Subcutaneous adipose tissue (tissue), 4 donors: ENCODE measurements around the gene LRP4. TPM values are rescaled to one million over a fixed set of nuclear protein-coding genes. Genes with fewer than 3 reads are reported as not detected.

ENCODE experiments used
- total RNA-seq, 4 donors: library from RNA; depleted of rRNA; stranded (reverse); fragments of >200 nt; gene quantifications; one replicate each; pipeline ENCODE4 v1.1.0, GENCODE V29; 2016
- TF ChIP-seq, protein P1 (sequence below): fragments of 450-650 bp; IDR thresholded peaks from one replicate; pipeline ENCODE4 v1.5.1; 2016; ENCODE audit warnings: low read depth, mild to moderate bottlenecking, control low read depth, antibody characterized with exemption, moderate library complexity

Gene LRP4
- total RNA-seq, 4 donors from 2014 or later, result 2.9 to 5.1 (median 3.8) TPM

DNA sequence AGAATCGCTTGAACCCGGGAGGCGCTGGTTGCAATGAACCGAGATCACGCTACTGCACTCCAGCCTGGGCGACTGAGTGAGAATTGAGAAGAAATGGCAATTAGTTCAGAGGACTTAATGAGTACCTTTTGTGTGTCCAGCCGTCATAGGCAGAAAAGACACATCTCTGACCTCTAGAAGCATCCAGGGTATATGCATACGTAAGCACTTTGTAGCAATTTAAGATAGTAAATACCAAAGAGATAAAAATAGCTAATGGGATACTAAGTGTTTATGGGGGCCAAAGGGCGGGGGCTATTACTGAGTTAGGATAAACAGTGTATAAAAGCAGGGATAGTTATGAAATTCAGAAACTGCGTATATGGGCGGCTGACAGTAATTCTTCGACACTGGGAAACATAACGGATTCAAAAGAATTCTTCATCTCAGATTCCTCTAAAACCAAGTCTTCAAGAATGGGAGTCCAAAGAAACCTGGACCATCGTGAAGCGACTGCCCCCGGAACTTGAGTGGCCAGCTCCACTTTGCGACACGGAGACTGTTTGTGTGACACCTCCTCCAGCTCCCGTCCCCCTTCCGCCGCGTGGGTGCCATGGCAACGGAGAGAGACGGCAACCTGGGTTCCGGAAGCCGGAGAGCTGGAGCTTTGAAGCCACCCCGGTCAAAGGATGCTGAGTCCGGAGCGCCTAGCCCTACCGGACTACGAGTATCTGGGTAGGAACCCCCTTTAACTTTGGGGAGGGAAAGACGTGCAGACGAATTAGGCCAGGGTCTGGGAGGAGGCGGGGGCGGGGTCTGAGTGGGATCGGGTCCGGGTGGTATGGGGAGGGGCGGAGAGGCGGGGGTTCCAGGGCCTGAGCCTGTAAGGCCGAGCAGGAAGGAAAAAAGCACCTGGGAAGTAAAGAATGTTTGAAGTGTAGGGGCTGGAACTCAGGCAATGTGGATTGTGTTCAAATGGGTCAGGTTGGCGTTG lies 18.1 kb upstream of the LRP4 start, which contains the start of gene CSTPP1:
CSTPP1 (plus strand) TSS at position 624 of the 973 bp plus-strand sequence; CDS start at position 669, 45 bp downstream.
- TF ChIP-seq, protein P1, sequence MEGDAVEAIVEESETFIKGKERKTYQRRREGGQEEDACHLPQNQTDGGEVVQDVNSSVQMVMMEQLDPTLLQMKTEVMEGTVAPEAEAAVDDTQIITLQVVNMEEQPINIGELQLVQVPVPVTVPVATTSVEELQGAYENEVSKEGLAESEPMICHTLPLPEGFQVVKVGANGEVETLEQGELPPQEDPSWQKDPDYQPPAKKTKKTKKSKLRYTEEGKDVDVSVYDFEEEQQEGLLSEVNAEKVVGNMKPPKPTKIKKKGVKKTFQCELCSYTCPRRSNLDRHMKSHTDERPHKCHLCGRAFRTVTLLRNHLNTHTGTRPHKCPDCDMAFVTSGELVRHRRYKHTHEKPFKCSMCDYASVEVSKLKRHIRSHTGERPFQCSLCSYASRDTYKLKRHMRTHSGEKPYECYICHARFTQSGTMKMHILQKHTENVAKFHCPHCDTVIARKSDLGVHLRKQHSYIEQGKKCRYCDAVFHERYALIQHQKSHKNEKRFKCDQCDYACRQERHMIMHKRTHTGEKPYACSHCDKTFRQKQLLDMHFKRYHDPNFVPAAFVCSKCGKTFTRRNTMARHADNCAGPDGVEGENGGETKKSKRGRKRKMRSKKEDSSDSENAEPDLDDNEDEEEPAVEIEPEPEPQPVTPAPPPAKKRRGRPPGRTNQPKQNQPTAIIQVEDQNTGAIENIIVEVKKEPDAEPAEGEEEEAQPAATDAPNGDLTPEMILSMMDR, result no peak

DNA sequence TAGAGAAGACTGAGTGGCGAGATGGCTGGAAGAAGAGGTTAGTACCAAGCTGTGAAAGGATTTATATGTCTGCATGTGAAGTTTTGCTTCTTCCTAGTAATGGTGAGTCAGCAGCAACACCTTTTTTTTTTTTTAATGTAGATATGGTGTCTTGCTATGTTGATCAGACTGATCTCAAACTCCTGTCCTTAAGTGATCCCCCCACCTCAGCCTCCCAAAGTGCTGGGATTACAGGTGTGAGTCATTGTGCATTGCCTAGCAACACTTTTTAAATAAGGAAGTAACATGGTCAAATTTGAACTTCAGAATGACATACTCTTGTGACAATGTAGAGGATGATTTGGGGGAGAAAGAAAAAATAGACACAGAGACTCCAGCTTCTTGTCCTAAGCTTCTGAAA lies 11.7 kb upstream of the LRP4 start:
- TF ChIP-seq, protein P1, result no peak

DNA sequence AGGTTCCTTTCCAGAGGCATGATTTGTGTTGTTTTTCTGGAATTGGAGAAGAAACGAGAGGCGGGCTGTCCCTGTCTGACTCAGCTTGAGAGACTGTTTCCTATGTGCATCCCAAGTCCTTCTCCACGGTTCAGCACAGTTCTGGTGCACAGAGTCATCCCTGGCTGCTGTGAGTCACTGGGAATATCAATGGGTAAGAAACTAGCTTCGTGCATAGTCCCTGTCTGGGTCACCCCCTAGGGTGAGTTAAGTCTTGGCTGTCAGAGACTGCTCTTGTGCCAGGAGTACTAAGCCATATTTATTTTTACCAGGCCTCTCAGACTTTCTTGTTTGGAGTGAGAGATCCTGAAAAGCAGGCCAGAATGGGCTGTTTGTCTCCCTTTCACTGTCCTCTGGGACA lies 2.4 kb upstream of the LRP4 start:
- TF ChIP-seq, protein P1, result no peak

DNA sequence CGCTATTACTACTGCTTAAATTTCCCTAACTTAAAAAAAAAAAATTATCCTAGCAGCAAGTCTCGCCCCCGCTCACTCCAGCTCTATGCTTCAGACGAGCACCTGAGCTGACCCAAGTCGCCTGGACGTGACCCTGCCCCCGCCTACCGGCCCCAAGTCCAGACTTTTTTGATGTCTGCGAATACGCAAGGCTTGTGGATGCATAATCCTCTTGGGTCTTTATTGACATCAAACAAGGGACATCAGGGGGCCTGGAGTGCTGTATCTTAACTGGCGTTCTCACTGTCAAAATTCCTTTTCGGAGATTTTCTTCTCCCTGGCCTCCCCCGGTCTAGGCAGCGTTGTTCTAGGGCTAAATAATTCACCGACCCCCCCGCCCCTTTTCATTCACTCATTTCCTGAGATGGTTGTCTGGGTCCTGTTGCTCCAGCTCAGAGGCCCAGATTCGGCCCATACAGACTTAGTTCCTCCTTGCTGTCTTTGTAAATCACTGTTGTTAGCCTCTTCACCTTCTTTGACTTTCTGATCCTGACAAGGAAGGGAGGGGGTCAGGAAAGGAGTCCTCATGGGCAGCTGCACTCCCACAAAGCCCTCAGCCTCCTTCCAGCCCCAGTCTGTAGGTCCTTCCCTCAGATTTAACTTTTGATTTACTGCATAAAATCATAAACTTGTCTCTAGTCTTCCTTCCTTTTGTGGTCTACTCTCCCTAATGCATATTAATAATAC lies 601 bp upstream of the LRP4 start:
- TF ChIP-seq, protein P1, result no peak

DNA sequence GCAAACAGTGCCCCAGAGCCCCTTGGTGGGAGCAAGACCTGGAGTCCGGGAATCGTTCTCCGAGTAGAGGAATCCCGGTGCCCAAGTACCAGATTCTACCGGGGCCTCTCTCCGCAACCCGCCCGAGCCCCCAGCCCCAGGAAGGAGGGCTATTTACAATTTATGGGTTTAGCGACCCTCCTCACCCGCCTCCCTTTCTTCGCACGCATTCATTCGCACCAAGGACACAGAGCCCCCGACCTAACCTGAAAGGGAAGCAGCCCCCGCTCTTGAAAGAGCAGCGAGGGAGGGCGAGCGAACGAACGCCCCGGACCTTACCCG lies 628 bp downstream of the LRP4 start:
- TF ChIP-seq, protein P1, result no peak

DNA sequence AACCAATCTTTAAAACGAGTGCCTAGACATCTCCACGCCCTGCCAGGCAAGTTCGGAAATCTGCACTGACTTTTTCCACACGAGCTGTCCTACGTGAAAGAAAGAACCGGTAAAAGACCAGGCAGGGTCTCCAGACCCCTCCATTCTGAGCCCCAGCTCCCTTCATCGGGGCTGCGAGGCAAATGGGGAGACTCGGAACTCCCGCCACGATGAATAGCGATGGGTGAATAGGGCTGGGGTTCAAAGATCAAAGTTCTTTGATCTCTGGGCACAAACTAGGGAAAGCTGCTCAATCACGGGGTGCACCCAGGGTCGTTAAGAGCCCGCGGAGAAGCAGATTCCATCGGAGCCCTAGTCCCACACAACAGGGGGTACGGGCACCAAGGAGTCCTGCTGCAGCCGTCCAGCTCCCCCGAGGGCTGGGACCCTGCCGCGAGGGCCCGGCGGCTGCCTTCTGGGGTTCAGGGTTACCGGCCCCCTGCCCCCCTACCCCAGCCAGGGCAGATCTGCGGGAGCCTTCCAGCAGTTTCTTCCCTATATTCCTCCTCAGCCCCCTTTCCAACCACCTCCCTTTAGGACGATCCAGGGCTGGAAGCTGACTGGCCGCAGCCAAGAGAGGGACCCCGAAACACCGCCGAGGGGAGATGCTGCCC lies 1.1 kb downstream of the LRP4 start:
- TF ChIP-seq, protein P1, result no peak
